ENCODE measurements around the gene OR13C5. TPM values are rescaled to one million over a fixed set of nuclear protein-coding genes. Genes with fewer than 3 reads are reported as not detected.
A peak's percentile ranks its signal among the peaks of the same experiment; 100 is the strongest.
"Not testable (repeated sequence)": the region's sequence is repeated elsewhere in the genome, so short reads cannot be mapped to it uniquely, and the experiment has no call there.

The OR13C5 gene
- polyA plus RNA-seq, 2 of the 4 experiments (the other 2 are of a cell fraction): not detected

GRCh38 chr9:104611213-104611612, 12.0 kb upstream of the OR13C5 start:
- Histone ChIP-seq H3K27ac (no peak overlapping the region), H3K4me3 (no peak overlapping the region), H3K4me2 (no peak overlapping the region), H3K4me1 (no peaks in the 10 kb centered on the region), H3K9me3 (no peaks in the 10 kb centered on the region)
- ChIA-PET CTCF (no interaction called here), POLR2A (no interaction called here)
- FAIRE-seq: no peak
- no peak for DNase-seq (ENCODE audit: low read depth in 1 of 2, low spot score in 1 of 2)
- 6% methylated on average over 2 of the region's 2 CpGs for WGBS (ENCODE audit: missing lambda C conversion rate)
- TF ChIP-seq PHF8 (IDR thresholded peaks at IDR 0.05; ENCODE audit: borderline replicate concordance, low read depth) (no peak), TP53 (CRISPR knock-in tag; IDR thresholded peaks at IDR 0.05) (no peak), MAX (IDR thresholded peaks at IDR 0.05) (no peak), REST (IDR thresholded peaks at IDR 0.05) (no peak), JUN (IDR thresholded peaks at IDR 0.05) (no peak), ZC3H11A (IDR thresholded peaks at IDR 0.05) (no peak), EHMT2 (IDR thresholded peaks at IDR 0.05; ENCODE audit: low read depth) (no peak), BHLHE40 (IDR thresholded peaks at IDR 0.05; ENCODE audit: low read depth, low read length) (no peak), JUNB (IDR thresholded peaks at IDR 0.05) (no peak), ELK1 (IDR thresholded peaks at IDR 0.05; ENCODE audit: low read depth, low read length) (no peak), ZSCAN20 (CRISPR knock-in tag; IDR thresholded peaks at IDR 0.05) (no peak), USF2 (IDR thresholded peaks at IDR 0.05) (no peak), HMGXB4 (CRISPR knock-in tag; IDR thresholded peaks at IDR 0.05; ENCODE audit: borderline replicate concordance) (no peak)
- ATAC-seq: no peak

GRCh38 chr9:104608336-104608735, 9.1 kb upstream of the OR13C5 start:
- Histone ChIP-seq H3K9me3 (no peaks in the 10 kb centered on the region), H3K4me3 (no peak overlapping the region), H3K4me1 (no peaks in the 10 kb centered on the region), H3K4me2 (no peak overlapping the region), H3K27ac (no peak overlapping the region)
- FAIRE-seq (peak; percentile 54), ATAC-seq (no peak), DNase-seq (ENCODE audit: low read depth in 1 of 2, low spot score in 1 of 2) (no peak)
- CTCF ChIA-PET: no interaction called here
- TF ChIP-seq ESRRA (IDR thresholded peaks at IDR 0.05; ENCODE audit: borderline replicate concordance, low read length) (no peak), RCOR1 (IDR thresholded peaks at IDR 0.05; ENCODE audit: low read depth, low read length) (no peak)
- WGBS (ENCODE audit: missing lambda C conversion rate): 2% methylated on average over 1 of the region's 1 CpG
- POLR2A ChIA-PET: no interaction called here

- TF ChIP-seq ZFP36 (IDR thresholded peaks at IDR 0.05; ENCODE audit: borderline replicate concordance, partially characterized antibody): no peak
- no peak for TF ChIP-seq FOXS1 (CRISPR knock-in tag; IDR thresholded peaks at IDR 0.05)
- TF ChIP-seq MAFK (IDR thresholded peaks at IDR 0.05; ENCODE audit: partially characterized antibody): no peak
- TF ChIP-seq POLR2AphosphoS2 (conservative IDR thresholded peaks at IDR 0.05; ENCODE audit: low read length): no peak
- no peak for TF ChIP-seq CHD2 (IDR thresholded peaks at IDR 0.05; ENCODE audit: low read length, partially characterized antibody)
- no peak for TF ChIP-seq GATA3 (IDR thresholded peaks at IDR 0.05; ENCODE audit: borderline replicate concordance)
- no peak for TF ChIP-seq CHD4 (IDR thresholded peaks at IDR 0.05; ENCODE audit: borderline replicate concordance)
- no peak for TF ChIP-seq HDAC2 (IDR thresholded peaks at IDR 0.05)
- TF ChIP-seq NPAS2 (CRISPR knock-in tag; IDR thresholded peaks at IDR 0.05; ENCODE audit: borderline replicate concordance): no peak
- TF ChIP-seq JUNB (IDR thresholded peaks at IDR 0.05): no peak
- no peak for TF ChIP-seq TFCP2L1 (CRISPR knock-in tag; IDR thresholded peaks at IDR 0.05)
- H3K4me1 ChIP-seq: no peaks in the 10 kb centered on the region
- ChIA-PET CTCF (no interaction called here), POLR2A (no interaction called here)
- no peak for DNase-seq (ENCODE audit: low read depth in 1 of 2, low spot score in 1 of 2)
- no peaks in the 10 kb centered on the region for H3K9me3 ChIP-seq
- H3K4me3 ChIP-seq: no peak overlapping the region
- no peak overlapping the region for H3K4me2 ChIP-seq
- WGBS (ENCODE audit: missing lambda C conversion rate): 23% methylated on average over 2 of the region's 2 CpGs
- ATAC-seq: no peak
- H3K27ac ChIP-seq: no peak overlapping the region
- FAIRE-seq: no peak
These were observed 6.9 kb upstream of the OR13C5 start for GRCh38 chr9:104606152-104606551.

- not testable (repeated sequence) for FAIRE-seq
- WGBS (ENCODE audit: missing lambda C conversion rate): 0% methylated on average over 1 of the region's 1 CpG
These were observed 6.3 kb upstream of the OR13C5 start, which contains the start of gene OR13C2 for GRCh38 chr9:104605527-104605926. Gene OR13C2, minus strand, starts transcription at chr9:104605627. Its CDS starts 0 bp downstream, at chr9:104605627.

More at GRCh38 chr9:104605527-104605926, 6.3 kb upstream of the OR13C5 start, which contains the start of gene OR13C2:
- CTCF ChIA-PET; POLR2A ChIA-PET; H3K4me2 ChIP-seq; H3K27ac ChIP-seq; H3K4me1 ChIP-seq; DNase-seq (ENCODE audit: low read depth in 1 of 2, low spot score in 1 of 2); ATAC-seq; H3K9me3 ChIP-seq; H3K4me3 ChIP-seq: not testable (repeated sequence)

Measured in A549 (cell line).